HepG2 (cell line): ENCODE measurements around the gene FRS2. TPM values are rescaled to one million over a fixed set of nuclear protein-coding genes. Genes with fewer than 3 reads are reported as not detected.

ENCODE experiments used
- ATF1 ChIP-seq: IDR thresholded peaks from 2 replicates; pipeline ENCODE4 v1.6.1; 2016; ENCODE audit warnings: mild to moderate bottlenecking, control low read depth
- BRCA1 ChIP-seq: sonication (generic); formaldehyde crosslinking; IDR thresholded peaks from 2 replicates; pipeline ENCODE4 v1.4.0; 2020; ENCODE audit warnings: missing genetic modification reagents
- EEA1 ChIP-seq: sonication (generic); formaldehyde crosslinking; IDR thresholded peaks from 2 replicates; pipeline ENCODE4 v1.5.1; 2020; ENCODE audit warnings: mild to moderate bottlenecking, missing genetic modification reagents, borderline replicate concordance
- ETV6 ChIP-seq: sonication (generic); formaldehyde crosslinking; conservative IDR thresholded peaks from 2 replicates; pipeline ENCODE4 v1.4.0; 2020; ENCODE audit warnings: missing genetic modification reagents
- GTF3A ChIP-seq: sonication (generic); formaldehyde crosslinking; conservative IDR thresholded peaks from 2 replicates; pipeline ENCODE4 v1.4.0; 2020; ENCODE audit warnings: mild to moderate bottlenecking, missing genetic modification reagents
- KAT7 ChIP-seq: IDR thresholded peaks from 2 replicates; pipeline ENCODE4 v1.6.1; 2018; ENCODE audit warnings: borderline replicate concordance, missing compliant biosample characterization
- NFKB2 ChIP-seq: sonication (generic); formaldehyde crosslinking; IDR thresholded peaks from 2 replicates; pipeline ENCODE4 v1.4.0; 2020; ENCODE audit warnings: missing genetic modification reagents, borderline replicate concordance
- SMAD3 ChIP-seq: sonication (generic); formaldehyde crosslinking; IDR thresholded peaks from 2 replicates; pipeline ENCODE4 v1.4.0; 2020; ENCODE audit warnings: missing genetic modification reagents
- TSC22D2 ChIP-seq: sonication (generic); formaldehyde crosslinking; IDR thresholded peaks from 2 replicates; pipeline ENCODE4 v1.5.1; 2020; ENCODE audit warnings: missing genetic modification reagents, mild to moderate bottlenecking, borderline replicate concordance
- ZBTB14 ChIP-seq: sonication (generic); formaldehyde crosslinking; IDR thresholded peaks from 2 replicates; pipeline ENCODE4 v1.4.0; 2020; ENCODE audit warnings: missing genetic modification reagents
- ZBTB49 ChIP-seq: sonication (generic); formaldehyde crosslinking; IDR thresholded peaks from 2 replicates; pipeline ENCODE4 v1.4.0; 2020; ENCODE audit warnings: missing genetic modification reagents, borderline replicate concordance
- ZFAT ChIP-seq: sonication (generic); formaldehyde crosslinking; conservative IDR thresholded peaks from 2 replicates; pipeline ENCODE4 v1.8.1; 2023; ENCODE audit warnings: missing genetic modification reagents, inconsistent platforms
- ZFP36 ChIP-seq: fragments of 150-350 bp; IDR thresholded peaks from 2 replicates; pipeline ENCODE4 v1.6.1; 2018; ENCODE audit warnings: borderline replicate concordance, low read length, low read depth; ENCODE audit not compliant: partially characterized antibody
- ZNF138 ChIP-seq: sonication (generic); formaldehyde crosslinking; IDR thresholded peaks from 2 replicates; pipeline ENCODE4 v1.5.0; 2020; ENCODE audit warnings: mild to moderate bottlenecking, low read depth, missing genetic modification reagents
- ZNF512B ChIP-seq: sonication (generic); formaldehyde crosslinking; IDR thresholded peaks from 2 replicates; pipeline ENCODE4 v1.5.1; 2020; ENCODE audit warnings: missing genetic modification reagents, mild to moderate bottlenecking, borderline replicate concordance
- ZNF574 ChIP-seq: sonication (generic); formaldehyde crosslinking; IDR thresholded peaks from 2 replicates; pipeline ENCODE4 v1.4.0; 2020; ENCODE audit warnings: missing genetic modification reagents
- ZNF703 ChIP-seq: sonication (generic); formaldehyde crosslinking; IDR thresholded peaks from 2 replicates; pipeline ENCODE4 v1.5.1; 2020; ENCODE audit warnings: missing genetic modification reagents, mild to moderate bottlenecking, moderate library complexity, borderline replicate concordance
- ZNF878 ChIP-seq: sonication (generic); formaldehyde crosslinking; IDR thresholded peaks from 2 replicates; pipeline ENCODE4 v1.8.1; 2023; ENCODE audit warnings: mild to moderate bottlenecking, missing genetic modification reagents, moderate library complexity
- ZSCAN31 ChIP-seq: sonication (generic); formaldehyde crosslinking; IDR thresholded peaks from 2 replicates; pipeline ENCODE4 v1.5.0; 2020; ENCODE audit warnings: low read depth, mild to moderate bottlenecking, missing genetic modification reagents
- polyA plus RNA-seq, 8 experiments: library from polyadenylated mRNA; depleted of rRNA in 3 of 8; stranded (reverse) in 7 of 8; unstranded in 1 of 8; fragments of >200 nt; fragmentation: Illumina TruSeq in 4 of 8; extraction: Trizol in 4 of 8; gene quantifications; 2 replicates each; pipeline versions ENCODE4 v1.2.1 to v1.2.3, GENCODE V29; 2011 to 2016; ENCODE audit warnings: low read depth in 4 of 8, missing spikeins in 1 of 8, mixed read lengths in 1 of 8; ENCODE audit not compliant: insufficient read depth in 1 of 8
- total RNA-seq, 5 experiments: library from RNA; depleted of rRNA; stranded (reverse); fragments of >200 nt; fragmentation: Illumina TruSeq; extraction: Trizol; gene quantifications; 2 replicates each; pipeline ENCODE4 v1.2.3, GENCODE V29; 2016; ENCODE audit warnings: low read depth in 1 of 5

Gene FRS2
- total and polyA plus RNA-seq, 2 of the 13 experiments (the other 11 are each of a cell fraction or from before 2014, with no cell fraction given): 8.3 to 16.8 TPM

- TF ChIP-seq ZBTB49 (CRISPR knock-in tag) (peak; percentile 87; the same call in 1 of the 2 replicates), ZFAT (CRISPR knock-in tag) (0 out of 2 replicates have a peak, but pooled peaks have one; percentile 62), NFKB2 (CRISPR knock-in tag) (peak; percentile 91; the same call in 1 of the 2 replicates), ZNF512B (peak; percentile 48; the same call in 1 of the 2 replicates), GTF3A (CRISPR knock-in tag) (no peak), KAT7 (CRISPR knock-in tag) (peak; percentile 95; the same call in 1 of the 2 replicates), ZNF138 (peak; percentile 84), SMAD3 (peak; percentile 48; the same call in 1 of the 2 replicates), ZFP36 (no peak), ZNF703 (CRISPR knock-in tag) (0 out of 2 replicates have a peak, but pooled peaks have one; percentile 64), ZBTB14 (peak; percentile 50; the same call in 1 of the 2 replicates), BRCA1 (CRISPR knock-in tag) (no peak), ZSCAN31 (CRISPR knock-in tag) (0 out of 2 replicates have a peak, but pooled peaks have one; percentile 88), EEA1 (peak; percentile 96), ZNF574 (CRISPR knock-in tag) (peak; percentile 88), TSC22D2 (CRISPR knock-in tag) (peak; percentile 88; the same call in 1 of the 2 replicates), ETV6 (CRISPR knock-in tag) (peak; percentile 67; the same call in 1 of the 2 replicates), ZNF878 (CRISPR knock-in tag) (peak; percentile 67; the same call in 1 of the 2 replicates), ATF1 (peak; percentile 89)
These were observed 115.2 kb downstream of the FRS2 start, which contains the start of gene CCT2 (continued) for GRCh38 chr12:69585189-69586062.
